HG03378 (cell line): ENCODE measurements around the gene CLDN34.

Source experiments
- ATAC-seq: cut with Tn5 transposase; IDR thresholded peaks from one replicate; pipeline ENCODE4 v1.9.1; 2021; ENCODE audit warnings: mild to moderate bottlenecking, moderate library complexity; ENCODE audit not compliant: unreplicated experiment

CLDN34 gene

GRCh38 chrX:10015723-10016518 is 48.8 kb downstream of the CLDN34 start:
- no peak for ATAC-seq

- no peak for ATAC-seq
Observed at GRCh38 chrX:10016519-10017132, 49.5 kb downstream of the CLDN34 start.

GRCh38 chrX:10017872-10018271 is 50.7 kb downstream of the CLDN34 start:
- no peak for ATAC-seq
